Measurements from ENCODE around the gene RNU6-1.

RNU6-1 gene

DNA sequence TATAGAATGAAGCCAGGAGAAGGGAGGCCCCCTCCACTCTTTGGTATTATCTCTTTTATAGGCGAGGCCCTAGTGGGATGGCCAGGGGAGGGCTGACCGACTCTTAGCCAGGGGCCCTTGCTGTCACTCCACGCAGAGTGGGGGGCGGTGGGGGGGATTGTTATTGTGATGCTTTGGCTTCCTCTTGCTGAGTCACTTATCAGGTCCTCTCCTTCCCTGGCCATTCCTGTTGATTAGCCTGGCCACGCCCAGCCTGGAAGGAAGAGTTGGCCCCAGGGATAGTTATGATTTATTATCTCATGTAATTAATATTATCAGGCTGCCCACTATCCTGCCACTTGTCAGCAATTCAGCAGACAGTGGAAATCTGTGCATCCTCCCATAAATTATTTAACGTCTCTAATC lies 40.0 kb downstream of the RNU6-1 start:
- no peak for DNase-seq

DNA sequence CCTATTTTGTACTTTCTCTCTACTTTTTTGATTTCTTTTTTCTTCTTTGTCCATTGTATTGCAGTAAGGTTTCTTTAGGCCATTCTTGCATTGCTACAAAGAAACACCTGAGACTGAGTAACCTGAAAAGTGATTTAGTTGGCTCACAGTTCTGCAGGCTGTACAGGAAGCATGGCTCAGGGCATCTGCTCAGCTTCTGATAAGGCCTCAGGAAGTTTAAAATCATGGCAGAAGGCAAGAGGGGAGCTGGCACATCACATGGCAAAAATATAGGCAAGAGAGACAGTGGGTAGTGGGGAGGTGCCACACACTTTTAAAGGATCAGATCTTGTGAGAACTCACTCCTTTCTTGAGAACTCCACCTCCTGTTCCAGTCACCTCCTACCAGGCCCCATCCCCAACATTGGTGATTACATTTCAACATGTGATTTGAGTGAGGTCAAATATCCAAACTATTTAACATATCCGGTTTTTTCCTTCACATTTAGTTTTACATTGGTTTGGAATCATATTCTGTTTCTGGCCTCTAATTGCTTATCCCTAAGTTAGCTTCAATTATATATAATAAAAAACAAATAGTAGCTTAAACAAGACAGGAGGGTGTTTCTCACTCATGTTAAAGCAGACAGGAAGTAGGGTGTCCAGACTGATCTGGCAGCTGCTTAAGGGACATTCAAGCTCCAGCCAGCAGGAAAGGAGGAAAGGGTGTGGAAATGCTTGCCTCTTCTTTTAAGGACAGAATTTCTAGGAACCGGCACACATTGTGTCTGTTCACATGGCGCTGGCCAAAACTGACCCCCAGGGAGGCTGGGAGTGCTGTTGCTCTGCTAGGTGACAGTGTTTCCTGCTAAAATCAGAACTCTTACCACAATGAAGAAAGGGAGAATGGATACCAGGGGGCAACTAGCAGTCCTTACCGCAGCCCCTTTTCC lies 43.4 kb downstream of the RNU6-1 start:
- no peak for DNase-seq

DNA sequence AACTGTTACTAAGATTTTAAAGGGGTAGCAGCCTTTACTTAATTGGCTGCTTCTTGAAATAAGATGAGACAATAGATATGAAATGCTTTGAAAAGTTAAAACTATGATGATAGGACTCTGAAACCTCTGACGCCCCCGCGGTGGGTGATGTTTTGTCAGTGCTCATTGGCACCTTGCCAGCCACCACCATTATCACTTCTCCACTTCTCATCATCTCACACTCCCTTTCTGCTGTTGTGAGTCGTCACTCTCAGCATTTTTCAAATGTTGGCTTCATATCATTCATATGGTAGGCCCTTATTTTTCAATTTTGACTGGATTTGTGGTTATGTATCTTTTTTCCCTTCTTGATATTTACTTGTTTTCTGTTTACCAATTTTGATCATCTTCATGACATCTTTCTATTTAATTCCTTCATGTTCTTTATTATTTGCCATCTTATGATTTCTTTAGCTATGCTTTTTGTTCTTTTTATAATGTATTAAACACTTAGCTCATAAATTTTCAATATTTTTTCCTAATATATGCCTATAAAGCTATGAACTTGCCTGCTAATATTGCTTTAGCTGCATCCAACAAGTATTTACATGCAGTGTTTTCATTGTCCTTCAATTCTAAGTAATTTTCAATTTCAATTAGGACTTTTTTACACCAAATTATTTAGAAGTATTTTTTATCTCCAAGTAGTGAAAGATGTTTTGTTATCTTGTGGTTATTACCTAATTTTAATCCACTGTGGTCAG lies 44.8 kb downstream of the RNU6-1 start:
- peak; percentile 51 to 57 for DNase-seq

DNA sequence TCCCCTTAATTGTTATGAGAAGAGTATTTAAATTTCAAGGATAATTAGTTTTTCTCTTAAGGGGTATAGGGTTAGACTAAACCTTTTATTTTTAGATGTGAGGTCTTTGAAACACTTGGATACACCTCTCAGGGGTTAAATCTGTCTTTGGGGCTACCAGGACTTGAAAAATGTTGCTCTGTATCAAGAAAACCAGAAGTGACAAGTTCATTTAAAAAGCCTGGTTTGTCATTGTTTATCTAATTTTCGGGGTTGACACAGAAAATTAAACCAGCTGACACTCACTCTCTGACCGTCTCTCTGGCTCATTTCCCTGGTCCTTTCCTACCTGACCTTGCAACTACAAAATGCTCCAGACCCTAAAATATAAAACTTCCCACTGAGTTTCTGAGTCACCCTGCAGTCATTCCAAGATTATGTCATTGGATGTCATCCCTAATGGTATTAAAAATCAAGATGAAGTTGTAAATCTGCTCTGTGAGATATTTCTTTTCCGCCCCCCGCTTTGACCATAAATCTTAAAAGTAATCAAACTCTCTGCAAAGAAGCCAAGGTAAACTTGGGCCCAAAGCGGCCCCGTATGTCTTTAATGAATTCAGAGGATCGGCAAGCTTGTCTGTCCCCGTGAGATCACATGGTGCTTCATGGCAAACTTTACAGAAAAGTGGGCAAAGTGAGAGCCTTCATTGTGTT lies 47.4 kb downstream of the RNU6-1 start:
- no peak for DNase-seq

DNA sequence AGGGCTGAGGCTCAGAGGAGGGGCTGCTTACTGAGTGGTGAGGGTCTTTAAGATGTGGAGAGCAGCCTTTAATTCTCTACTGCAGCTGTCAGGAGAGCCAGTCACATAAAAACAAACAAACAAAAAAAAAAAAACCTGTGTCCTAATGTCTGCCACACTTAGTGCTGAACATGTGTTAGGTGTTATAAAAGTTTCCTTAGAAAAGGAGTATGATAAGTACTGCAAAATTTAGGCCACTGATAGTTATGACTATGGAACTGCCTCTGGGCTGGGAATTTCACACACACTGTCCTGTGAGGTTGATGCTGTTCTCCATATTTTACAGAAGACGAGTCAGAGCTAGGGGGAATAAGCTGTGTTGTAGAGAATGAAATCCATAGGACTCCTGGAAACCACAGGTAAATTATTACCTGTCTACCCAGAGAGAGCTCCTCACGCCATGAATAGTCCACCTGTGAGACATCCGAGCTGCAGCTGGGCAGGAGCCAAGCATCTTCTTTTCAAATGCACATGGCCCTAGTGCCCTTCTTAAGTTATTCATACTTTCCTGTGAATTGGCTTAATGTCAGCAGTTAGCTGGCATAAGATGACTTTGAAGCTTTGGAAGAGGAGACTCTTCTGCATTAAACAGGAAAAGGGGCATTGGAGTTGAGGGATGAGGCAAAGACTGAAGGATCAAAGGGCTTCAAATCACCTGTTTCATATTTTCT lies 49.1 kb downstream of the RNU6-1 start:
- DNase-seq, result no peak
